H1 (cell line): ENCODE data around the gene DRAP1. TPM values are rescaled to one million over a fixed set of nuclear protein-coding genes. Genes with fewer than 3 reads are reported as not detected.

ENCODE experiments used
- GTF2F1 ChIP-seq: IDR thresholded peaks from 2 replicates; pipeline ENCODE4 v1.6.1; 2012; ENCODE audit warnings: low read depth, low read length, improper control_type of control experiment, borderline replicate concordance
- MAFK ChIP-seq: IDR thresholded peaks from 2 replicates; pipeline ENCODE4 v1.6.1; 2012; ENCODE audit warnings: low read depth, mild to moderate bottlenecking, improper control_type of control experiment, low read length
- NRF1 ChIP-seq: IDR thresholded peaks from 2 replicates; pipeline ENCODE4 v1.6.1; 2011; ENCODE audit warnings: mild to moderate bottlenecking, low read depth, low read length, improper control_type of control experiment
- POLR2AphosphoS5 ChIP-seq: IDR thresholded peaks from 2 replicates; pipeline ENCODE4 v1.6.1; 2011; ENCODE audit warnings: low read depth, low read length
- RAD21 ChIP-seq, 2 experiments: IDR thresholded peaks in 1 of 2; conservative IDR thresholded peaks in 1 of 2; 2 replicates each; pipeline ENCODE4 v1.6.1; 2011; ENCODE audit warnings: low read depth in 2 of 2, low read length in 2 of 2, improper control_type of control experiment in 1 of 2, inconsistent platforms in 1 of 2, mild to moderate bottlenecking in 1 of 2, moderate library complexity in 1 of 2
- RFX5 ChIP-seq: IDR thresholded peaks from 2 replicates; pipeline ENCODE4 v1.6.1; 2011; ENCODE audit warnings: low read depth, low read length, improper control_type of control experiment, borderline replicate concordance
- SIRT6 ChIP-seq: IDR thresholded peaks from one replicate; pipeline ENCODE4 v1.7.1; 2012; ENCODE audit warnings: low read length, inconsistent platforms
- polyA plus RNA-seq, 7 experiments: library from polyadenylated mRNA; depleted of rRNA in 3 of 7; stranded (reverse) in 5 of 7; unstranded in 2 of 7; fragments of >200 nt in 5 of 7; fragments of 200-250 nt in 2 of 7; gene quantifications; 1 replicate in 5 of 7; 2 replicates in 1 of 7; 4 replicates in 1 of 7; pipeline versions ENCODE4 v1.2.1 to v1.2.3, GENCODE V29; 2011 to 2013; ENCODE audit warnings: missing spikeins in 2 of 7, mixed read lengths in 2 of 7
- total RNA-seq: library from RNA; stranded (reverse); fragmentation: NEBNext Ultra II Directional; extraction: Animal tissue kit (Norgen Biotek cat#: 25700); gene quantifications from 2 replicates; pipeline ENCODE4 v1.2.1, GENCODE V29; 2021

The DRAP1 gene
- total and polyA plus RNA-seq, 2 of the 8 experiments (the other 6 are each of a cell fraction or from before 2014, with no cell fraction given), result 62.5 to 98.7 TPM

DNA sequence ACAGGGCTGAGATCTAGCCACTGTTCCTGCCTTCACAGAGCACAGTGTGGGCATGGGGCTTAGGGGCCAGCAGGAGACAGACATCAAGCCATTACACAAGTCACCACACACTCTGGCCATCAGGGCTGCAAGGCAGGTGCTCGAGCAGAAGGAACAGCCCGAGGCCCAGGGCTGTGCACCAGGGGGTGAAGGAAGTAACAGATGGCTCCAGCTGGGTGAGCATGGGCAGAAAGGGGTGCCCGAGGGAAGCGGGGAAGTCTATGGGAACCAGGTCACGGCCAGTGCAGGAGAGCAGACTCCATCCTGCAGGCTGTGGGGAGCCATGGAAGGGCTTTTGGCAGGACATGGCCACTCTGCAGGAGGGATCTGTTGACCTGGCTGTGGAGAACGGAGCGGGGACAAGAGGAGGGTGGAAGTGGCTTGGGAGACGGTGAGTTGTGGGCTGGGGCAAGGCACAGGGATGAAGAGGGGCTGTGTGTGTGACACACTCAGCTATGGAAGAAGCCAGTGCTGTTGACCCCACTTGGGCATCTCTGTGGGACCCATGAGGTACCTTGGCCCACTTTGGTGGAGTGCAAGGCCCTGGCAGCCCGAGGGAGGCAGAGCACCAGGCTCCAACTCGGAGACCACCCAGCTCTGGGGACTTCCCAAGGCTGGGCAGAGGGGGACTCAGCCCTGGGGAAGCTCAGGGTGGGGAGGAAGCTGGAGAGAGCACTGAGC is 4.0 kb upstream of the DRAP1 start (continued):
- TF ChIP-seq NRF1 (no peak), RFX5 (no peak), SIRT6 (no peak), RAD21 (IDR thresholded peaks at IDR 0.05 in 1 of 2, conservative IDR thresholded peaks at IDR 0.05 in 1 of 2; ENCODE audit: low read depth in 2 of 2, low read length in 2 of 2) (no peak), POLR2AphosphoS5 (no peak), MAFK (no peak), GTF2F1 (no peak)
